GM12878 (cell line): ENCODE data around the gene BCAT1. TPM values are rescaled to one million over a fixed set of nuclear protein-coding genes. Genes with fewer than 3 reads are reported as not detected.

Source experiments
- ATAC-seq: fragments of 200-7000 bp; cut with Tn5 transposase; 3 replicates; pipeline ENCODE4 v1.9.1; 2020; ENCODE audit warnings: mild to moderate bottlenecking, moderate library complexity
- BruUV-seq: library from RNA; stranded (reverse); fragments of 400-500 nt; replicated peaks from 2 replicates; lab custom pipeline; 2021; lab: Mats Ljungman, UMichigan
- CTCF ChIA-PET: fragments of 300-600 bp; sonication (Branson Sonifier 250); formaldehyde crosslinking; extraction: SDS; loops from one replicate; lab custom pipeline; 2021; ENCODE audit warnings: inconsistent platforms; lab: Yijun Ruan, JAX
- POLR2A ChIA-PET: fragments of 350-600 bp; formaldehyde crosslinking; extraction: SDS; loops from one replicate; lab custom pipeline; 2021; ENCODE audit warnings: inconsistent platforms; lab: Charles Lee
- RAD21 ChIA-PET: fragments of 300-600 bp; sonication (Branson Sonifier 250); formaldehyde crosslinking; loops from one replicate; lab custom pipeline; 2023; ENCODE audit warnings: antibody characterized with exemption; ENCODE audit not compliant: unreplicated experiment; lab: Charles Lee
- SMC1A ChIA-PET: fragments of 300-600 bp; sonication (Branson Sonifier 250); formaldehyde crosslinking; loops from one replicate; lab custom pipeline; 2023; ENCODE audit not compliant: unreplicated experiment, uncharacterized antibody; lab: Charles Lee
- DNase-seq: peaks from one replicate; pipeline ENCODE4 v3.0.0-alpha.2; 2011; ENCODE audit warnings: low read depth, low spot score
- FAIRE-seq: peaks from 3 replicates; lab custom pipeline; 2011; peaks lifted over from hg19 to GRCh38; lab: Jason Lieb, UNC
- H2AFZ ChIP-seq: 2 replicates; pipeline ENCODE4 v1.6.0; 2011; ENCODE audit warnings: low read depth, low read length, control low read depth; ENCODE audit not compliant: control insufficient read depth
- H3K27ac ChIP-seq: 2 replicates; pipeline ENCODE4 v1.5.1; 2011; ENCODE audit warnings: control low read depth; ENCODE audit not compliant: control insufficient read depth, insufficient read depth
- H3K27me3 ChIP-seq, 2 experiments: replicated peaks in 1 of 2; 2 replicates each; pipeline versions ENCODE4 v1.6.0 to v1.6.1; 2011; ENCODE audit warnings: low read length in 1 of 2; ENCODE audit not compliant: control insufficient read depth in 2 of 2, insufficient read depth in 2 of 2
- H3K36me3 ChIP-seq, 2 experiments: 2 replicates each; pipeline ENCODE4 v1.5.1; 2011; ENCODE audit warnings: low read length in 1 of 2; ENCODE audit not compliant: control insufficient read depth in 2 of 2, insufficient read depth in 2 of 2
- H3K4me1 ChIP-seq: 2 replicates; pipeline ENCODE4 v1.6.1; 2011; ENCODE audit warnings: mild to moderate bottlenecking, low read length, moderate library complexity, mixed read lengths; ENCODE audit not compliant: control insufficient read depth, insufficient read depth
- H3K4me2 ChIP-seq: 2 replicates; pipeline ENCODE4 v1.6.0; 2011; ENCODE audit warnings: control low read depth; ENCODE audit not compliant: control insufficient read depth, insufficient read depth
- H3K4me3 ChIP-seq: fragments of 200-600 bp; sonication (generic); 2 replicates; pipeline ENCODE4 v1.5.1; 2016
- H3K79me2 ChIP-seq: 2 replicates; pipeline ENCODE4 v1.6.0; 2011; ENCODE audit warnings: low read length; ENCODE audit not compliant: control insufficient read depth, insufficient read depth
- H3K9ac ChIP-seq: 2 replicates; pipeline ENCODE4 v1.8.0; 2011; ENCODE audit warnings: low read length, control low read depth, mixed read lengths; ENCODE audit not compliant: control insufficient read depth, insufficient read depth
- H3K9me3 ChIP-seq: replicated peaks from 3 replicates; pipeline ENCODE4 v1.5.1; 2011; ENCODE audit warnings: mild to moderate bottlenecking, low read length; ENCODE audit not compliant: control insufficient read depth, insufficient read depth
- H4K20me1 ChIP-seq: 2 replicates; pipeline ENCODE4 v1.6.0; 2011; ENCODE audit not compliant: control insufficient read depth, insufficient read depth
- BACH1 ChIP-seq: fragments of 450-650 bp; IDR thresholded peaks from 2 replicates; pipeline ENCODE4 v1.6.1; 2017; ENCODE audit warnings: mild to moderate bottlenecking, borderline replicate concordance
- BCLAF1 ChIP-seq: fragments of 450-650 bp; IDR thresholded peaks from 2 replicates; pipeline ENCODE4 v1.6.1; 2017; ENCODE audit warnings: antibody characterized with exemption, mild to moderate bottlenecking, moderate library complexity
- CBX3 ChIP-seq: fragments of 200-600 bp; sonication (generic); IDR thresholded peaks from 2 replicates; pipeline ENCODE4 v1.6.1; 2016; ENCODE audit warnings: low read depth, borderline replicate concordance
- CEBPZ ChIP-seq: fragments of 150-350 bp; IDR thresholded peaks from 2 replicates; pipeline ENCODE4 v1.6.1; 2016; ENCODE audit warnings: low read depth, low read length
- DPF2 ChIP-seq: fragments of 450-650 bp; IDR thresholded peaks from 2 replicates; pipeline ENCODE4 v1.6.1; 2017; ENCODE audit warnings: mild to moderate bottlenecking
- MEF2A ChIP-seq: IDR thresholded peaks from 2 replicates; pipeline ENCODE4 v1.6.1; 2011; ENCODE audit warnings: low read depth, mild to moderate bottlenecking, low read length, moderate library complexity; ENCODE audit not compliant: insufficient read depth
- MLLT1 ChIP-seq: fragments of 450-650 bp; IDR thresholded peaks from 2 replicates; pipeline ENCODE4 v1.6.1; 2016; ENCODE audit warnings: mild to moderate bottlenecking
- NKRF ChIP-seq: fragments of 450-650 bp; conservative IDR thresholded peaks from 2 replicates; pipeline ENCODE4 v1.6.1; 2017; ENCODE audit warnings: mild to moderate bottlenecking, moderate library complexity
- NR2F1 ChIP-seq: fragments of 450-650 bp; conservative IDR thresholded peaks from 2 replicates; pipeline ENCODE4 v1.6.1; 2017; ENCODE audit warnings: mild to moderate bottlenecking
- RBBP5 ChIP-seq: fragments of 200-600 bp; sonication (generic); conservative IDR thresholded peaks from 2 replicates; pipeline ENCODE4 v1.6.1; 2016
- SIX5 ChIP-seq: IDR thresholded peaks from 2 replicates; pipeline ENCODE4 v1.6.1; 2011; ENCODE audit warnings: mild to moderate bottlenecking, low read depth, low read length, moderate library complexity; ENCODE audit not compliant: severe bottlenecking
- SMAD5 ChIP-seq: IDR thresholded peaks from 2 replicates; pipeline ENCODE4 v1.6.1; 2016; ENCODE audit warnings: antibody characterized with exemption, low read depth
- STAT3 ChIP-seq: IDR thresholded peaks from 2 replicates; pipeline ENCODE4 v1.6.1; 2011; ENCODE audit warnings: low read depth, low read length, improper control_type of control experiment
- WGBS: methylation state at CpG from one replicate; pipeline ENCODE4 v1.1.6; 2016; ENCODE audit warnings: low lambda C conversion rate; ENCODE audit not compliant: insufficient replicate concordance, insufficient coverage; ENCODE audit errors: missing lambda C conversion rate; 5-methylcytosine and 5-hydroxymethylcytosine counted together
- in situ Hi-C: fragments of 300-500 bp; cut with MboI; formaldehyde crosslinking; loops from 9 replicates; pipeline ENCODE4 v1.14.3; 2018; ENCODE audit warnings: mixed read lengths
- intact Hi-C: fragments of 100-400 bp; cut with micrococcal nuclease; formaldehyde crosslinking; loops from one replicate; pipeline ENCODE4 v1.14.2; 2022; ENCODE audit not compliant: unreplicated experiment
- polyA plus RNA-seq, 11 experiments: library from polyadenylated mRNA; depleted of rRNA in 4 of 11; unstranded in 6 of 11; stranded (reverse) in 5 of 11; fragments of >200 nt; fragmentation: Nextera tagmentation in 4 of 11; fragmentation: Illumina TruSeq in 1 of 11; extraction: Ambion mirVana in 4 of 11; extraction: Trizol in 1 of 11; gene quantifications; 1 replicate in 1 of 11; 2 replicates in 10 of 11; pipeline versions ENCODE4 v1.2.1 to v1.2.3, GENCODE V29; 2011 to 2016; ENCODE audit warnings: inconsistent platforms in 2 of 11, missing spikeins in 2 of 11, low read depth in 1 of 11
- total RNA-seq, 4 experiments: library from RNA; depleted of rRNA in 3 of 4; stranded (reverse); fragments of >200 nt in 3 of 4; fragmentation: Illumina TruSeq in 1 of 4; extraction: Trizol in 1 of 4; gene quantifications; 2 replicates each; pipeline versions ENCODE4 v1.2.1 to v1.2.3, GENCODE V29; 2013 to 2021

The BCAT1 gene
- total and polyA plus RNA-seq, 10 of the 15 experiments (the other 5 are each of a cell fraction or from before 2014, with no cell fraction given), result 26.2 to 187 (median 81.9) TPM

GRCh38 chr12:24889411-24889810, 59.5 kb downstream of the BCAT1 start:
- no peaks in the 10 kb centered on the region for H4K20me1 ChIP-seq
- FAIRE-seq (no peak), DNase-seq (no peak), ATAC-seq (no peak)
- no peak overlapping the region for H2AFZ ChIP-seq
- ChIA-PET CTCF (no interaction called here), RAD21 (no interaction called here), SMC1A (no interaction called here), POLR2A (no interaction called here)
- no peaks in the 10 kb centered on the region; a peak in 1 of 4 replicates for H3K36me3 ChIP-seq
- intact Hi-C loops, result no loop called here
- no peaks in the 10 kb centered on the region for H3K27me3 ChIP-seq
- no peak overlapping the region for H3K27ac ChIP-seq
- TF ChIP-seq STAT3 (no peak), CEBPZ (no peak), MEF2A (no peak), NR2F1 (no peak), SIX5 (no peak), CBX3 (no peak), DPF2 (no peak), RBBP5 (no peak), MLLT1 (no peak), BACH1 (no peak), BCLAF1 (no peak), SMAD5 (no peak), NKRF (no peak)
- WGBS, result 99% methylated on average over 3 of the region's 3 CpGs
- H3K4me3 ChIP-seq, result no peak overlapping the region
- no peaks in the 10 kb centered on the region for H3K4me1 ChIP-seq
- H3K79me2 ChIP-seq, result no peaks in the 10 kb centered on the region
- no peak overlapping the region for H3K4me2 ChIP-seq
- H3K9ac ChIP-seq, result no peak overlapping the region
- BruUV-seq, result no TSS peak
- in situ Hi-C loops, result no loop called here
- H3K9me3 ChIP-seq, result no peaks in the 10 kb centered on the region
